DND-41 (cell line): ENCODE results near the gene A2ML1.
"Not testable (repeated sequence)": the region's sequence is repeated elsewhere in the genome, so short reads cannot be mapped to it uniquely, and the experiment has no call there.

Experiments
- CTCF ChIP-seq: IDR thresholded peaks from 2 replicates; pipeline ENCODE4 v1.5.1; 2012; ENCODE audit warnings: borderline replicate concordance, low read length, moderate library complexity, mild to moderate bottlenecking; ENCODE audit not compliant: poor library complexity, severe bottlenecking; ENCODE audit errors: extremely low read depth
- EZH2 ChIP-seq: IDR thresholded peaks from 3 replicates; pipeline ENCODE4 v1.6.1; 2012; ENCODE audit warnings: borderline replicate concordance, low read depth, mild to moderate bottlenecking, moderate library complexity, low read length, inconsistent platforms; ENCODE audit not compliant: severe bottlenecking

- TF ChIP-seq EZH2, CTCF: not testable (repeated sequence)
These were observed 37.0 kb downstream of the A2ML1 start for GRCh38 chr12:8859448-8859847.
